Endothelial cell of hepatic sinusoid (primary cell): ENCODE measurements around the gene PRKD2.

Experiments used
- in situ Hi-C: cut with HindIII; loops from 2 replicates; pipeline ENCODE4 v1.10.0; 2017; ENCODE audit warnings: low sequenced_read_pairs

Gene PRKD2

GRCh38 chr19:46639358-46640182 lies 77.3 kb downstream of the PRKD2 start:
- in situ Hi-C loops: no loop called here

GRCh38 chr19:46637224-46637623 lies 79.7 kb downstream of the PRKD2 start:
- in situ Hi-C loops: no loop called here

- in situ Hi-C loops: no loop called here
Measured at GRCh38 chr19:46635920-46636761, 80.8 kb downstream of the PRKD2 start, which contains the start of gene GNG8. GNG8 (minus strand) TSS chr19:46636202; CDS start chr19:46634682, 1,520 bp downstream.

- in situ Hi-C loops: no loop called here
Measured at GRCh38 chr19:46634656-46635218, 82.2 kb downstream of the PRKD2 start.

- in situ Hi-C loops: no loop called here
Measured at GRCh38 chr19:46634045-46634655, 82.8 kb downstream of the PRKD2 start.

GRCh38 chr19:46633130-46633529 lies 83.8 kb downstream of the PRKD2 start:
- in situ Hi-C loops: no loop called here

GRCh38 chr19:46631481-46631880 lies 85.4 kb downstream of the PRKD2 start:
- in situ Hi-C loops: no loop called here

- in situ Hi-C loops: no loop called here
Measured at GRCh38 chr19:46630586-46631205, 86.2 kb downstream of the PRKD2 start.

GRCh38 chr19:46629546-46630025 lies 87.3 kb downstream of the PRKD2 start:
- in situ Hi-C loops: loop anchor here (5.0 kb wide), 1 partner anchor 33 kb away; the partner anchor contains the start of gene DACT3

GRCh38 chr19:46628970-46629369 lies 87.9 kb downstream of the PRKD2 start:
- in situ Hi-C loops: loop anchor here (5.0 kb wide), 1 partner anchor 33 kb away; the partner anchor contains the start of gene DACT3

- in situ Hi-C loops: loop anchor here (5.0 kb wide), 1 partner anchor 36 kb away; the partner anchor contains the start of gene DACT3
Measured at GRCh38 chr19:46626446-46626845, 90.5 kb downstream of the PRKD2 start.

- in situ Hi-C loops: loop anchor here (5.0 kb wide), 1 partner anchor 37 kb away; the partner anchor contains the start of gene DACT3
Measured at GRCh38 chr19:46625731-46626130, 91.2 kb downstream of the PRKD2 start.

GRCh38 chr19:46624958-46625661 lies 91.8 kb downstream of the PRKD2 start, which contains the start of gene PTGIR:
PTGIR (minus strand) TSS chr19:46625089; CDS start chr19:46624225, 864 bp downstream.
- in situ Hi-C loops: loop anchor here (5.0 kb wide), 1 partner anchor 37 kb away; the partner anchor contains the start of gene DACT3
